Activated CD4-positive, CD25-positive, alpha-beta regulatory T cell treated with anti-CD3 and anti-CD28 coated beads, Interleukin-2, amount 50 U/mL, for 72 hours (primary cell): Measurements from ENCODE around the gene MESP1.

Experiments used
- DNase-seq: peaks from one replicate; pipeline ENCODE4 v3.0.0; 2021

The MESP1 gene

DNA sequence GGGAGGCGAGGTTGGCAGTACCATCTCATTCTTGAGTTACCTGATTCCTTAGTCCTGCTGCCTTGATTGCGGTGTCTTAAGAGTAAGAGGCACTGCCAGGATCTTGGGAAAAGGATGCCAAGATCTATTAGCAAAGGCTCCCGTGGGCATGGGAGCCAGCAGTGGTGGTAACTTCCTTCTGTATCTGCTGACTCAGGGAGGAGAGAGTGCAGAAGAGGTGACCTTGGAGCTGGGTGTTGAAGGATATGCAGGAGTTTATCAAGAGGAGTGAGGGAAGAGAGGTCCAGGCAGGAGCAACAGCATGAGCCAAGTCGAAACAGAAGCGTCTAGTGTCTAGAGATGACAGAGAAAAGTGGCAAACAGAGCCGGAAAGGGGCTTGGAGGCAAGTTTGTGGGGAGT, 29.6 kb upstream of the MESP1 start:
- DNase-seq: no peak

DNA sequence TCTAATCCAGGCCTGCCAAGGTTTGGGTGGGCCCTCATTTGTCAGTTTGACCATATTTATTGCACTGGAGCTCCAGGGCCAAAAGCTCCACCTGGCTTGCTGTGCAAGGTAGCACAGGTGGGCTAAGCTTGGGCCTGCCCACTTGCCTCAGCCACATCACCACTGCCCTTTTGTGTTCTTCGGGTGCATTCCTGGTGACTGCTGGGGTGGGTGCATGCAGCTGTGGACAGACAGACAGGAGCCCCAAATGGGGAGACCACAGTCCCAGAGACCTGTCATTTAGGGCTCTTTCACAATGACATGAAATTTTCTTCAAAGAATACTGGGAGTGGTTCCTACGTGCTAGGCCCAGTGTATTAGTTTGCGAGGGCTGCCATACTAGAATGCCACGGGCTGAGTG, 27.8 kb upstream of the MESP1 start:
- DNase-seq: no peak

DNA sequence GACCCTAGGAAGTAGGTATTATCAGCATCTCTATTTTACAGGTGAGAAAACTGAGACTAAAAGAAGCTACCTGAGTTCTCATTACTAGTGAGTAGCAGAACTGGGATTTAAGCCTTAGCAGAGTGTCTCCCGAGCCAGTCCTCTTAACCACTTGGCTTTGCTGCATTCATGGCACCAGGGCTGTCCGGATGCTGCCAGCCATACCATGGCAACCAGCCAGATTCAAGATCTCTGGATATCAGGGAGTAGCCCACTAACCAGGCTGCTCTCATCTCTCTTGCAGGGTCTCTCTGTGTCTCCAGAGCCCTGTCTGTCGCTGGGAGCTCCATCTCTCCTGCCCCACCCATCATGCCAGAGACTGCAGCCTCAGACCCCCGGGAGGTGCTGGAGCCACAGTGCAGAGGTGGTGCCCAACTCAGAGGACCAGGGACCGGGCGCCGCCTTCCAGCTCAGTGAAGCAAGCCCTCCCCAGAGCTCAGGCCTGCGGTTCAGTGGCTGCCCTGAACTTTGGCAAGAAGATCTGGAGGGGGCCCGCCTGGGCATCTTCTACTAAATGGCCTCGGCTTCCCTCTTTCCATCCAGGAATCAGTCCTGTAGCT, 26.8 kb upstream of the MESP1 start:
- DNase-seq: no peak

DNA sequence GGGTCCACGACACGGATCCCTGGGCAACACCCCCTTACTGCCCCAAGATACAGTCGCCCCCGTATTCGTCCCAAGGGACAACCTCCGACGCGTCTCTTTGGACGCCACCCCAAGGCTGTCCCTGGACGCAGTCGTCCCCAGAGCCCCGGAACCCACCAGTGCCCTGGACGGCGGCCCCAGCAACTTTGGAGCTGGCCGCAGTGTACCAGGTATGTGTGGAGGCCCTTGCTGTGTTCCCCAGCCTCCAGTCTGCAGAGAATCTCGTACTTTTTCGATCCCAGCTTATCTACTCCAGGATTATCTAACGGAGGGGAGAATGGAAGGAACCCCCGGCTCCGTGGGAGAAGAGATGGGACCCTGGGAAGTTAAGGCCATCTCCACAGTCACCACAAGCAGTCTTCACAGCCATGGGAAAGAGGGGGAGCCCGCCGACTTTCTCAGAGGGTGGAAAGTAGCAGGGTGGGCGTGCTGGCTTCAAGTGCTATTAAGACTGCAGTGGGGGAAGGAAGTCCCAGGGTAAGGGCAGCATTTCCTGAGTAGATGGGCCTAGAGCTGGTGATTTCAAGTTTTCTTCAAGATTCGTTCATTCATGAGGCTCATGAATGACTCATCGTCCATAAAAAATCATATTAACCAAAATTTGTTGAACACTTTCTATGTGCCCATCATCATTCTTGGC, 26.2 kb upstream of the MESP1 start:
- DNase-seq: no peak

DNA sequence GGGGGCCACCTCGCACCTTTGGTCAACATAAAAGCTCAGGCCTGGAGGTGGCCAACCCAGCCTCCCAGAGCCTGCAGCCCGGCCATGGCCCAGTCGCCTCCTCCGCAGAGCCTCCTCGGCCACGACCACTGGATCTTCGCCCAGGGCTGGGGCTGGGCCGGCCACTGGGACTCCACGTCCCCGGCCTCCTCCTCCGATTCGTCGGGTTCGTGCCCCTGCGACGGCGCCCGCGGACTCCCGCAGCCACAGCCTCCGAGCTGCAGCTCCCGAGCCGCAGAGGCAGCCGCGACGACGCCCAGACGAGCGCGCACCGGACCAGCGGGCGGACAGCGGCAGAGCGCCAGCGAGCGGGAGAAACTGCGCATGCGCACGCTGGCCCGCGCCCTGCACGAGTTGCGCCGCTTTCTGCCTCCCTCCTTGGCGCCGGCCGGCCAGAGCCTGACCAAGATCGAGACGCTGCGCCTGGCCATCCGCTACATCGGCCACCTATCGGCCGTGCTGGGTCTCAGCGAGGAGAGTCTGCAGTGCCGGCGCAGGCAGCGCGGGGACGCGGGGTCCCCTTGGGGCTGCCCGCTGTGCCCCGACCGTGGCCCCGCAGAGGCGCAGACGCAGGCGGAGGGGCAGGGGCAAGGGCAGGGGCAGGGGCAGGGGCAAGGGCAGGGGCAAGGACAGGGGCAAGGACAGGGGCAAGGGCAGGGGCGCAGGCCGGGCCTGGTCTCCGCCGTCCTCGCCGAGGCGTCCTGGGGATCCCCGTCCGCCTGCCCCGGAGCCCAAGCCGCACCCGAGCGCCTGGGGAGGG, 25.4 kb upstream of the MESP1 start, which contains the start of gene MESP2:
Gene MESP2 (plus strand): TSS at position 59 of the 799 bp plus-strand sequence. CDS start 26 bp downstream, at position 85.
- peak; percentile 73 for DNase-seq

DNA sequence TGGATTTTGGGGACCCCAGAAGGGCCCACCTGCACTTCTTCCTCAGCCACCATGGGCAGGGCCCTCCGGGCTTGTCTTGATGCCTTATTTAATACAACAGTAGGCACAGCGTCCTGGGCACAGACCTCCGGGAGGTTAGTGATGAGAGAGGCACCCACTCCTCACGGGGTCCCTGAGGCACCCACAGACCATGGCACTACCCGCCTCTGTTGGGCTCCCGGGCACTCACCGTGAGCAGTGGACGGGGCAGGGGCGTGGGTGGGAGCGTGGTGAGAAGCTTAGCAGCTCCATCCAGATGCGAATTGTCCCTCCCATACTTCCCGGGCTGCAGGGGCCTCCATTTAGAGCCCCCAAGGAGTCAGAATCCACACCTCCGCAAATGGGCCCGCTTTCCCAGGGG, 24.8 kb upstream of the MESP1 start:
- DNase-seq: no peak

DNA sequence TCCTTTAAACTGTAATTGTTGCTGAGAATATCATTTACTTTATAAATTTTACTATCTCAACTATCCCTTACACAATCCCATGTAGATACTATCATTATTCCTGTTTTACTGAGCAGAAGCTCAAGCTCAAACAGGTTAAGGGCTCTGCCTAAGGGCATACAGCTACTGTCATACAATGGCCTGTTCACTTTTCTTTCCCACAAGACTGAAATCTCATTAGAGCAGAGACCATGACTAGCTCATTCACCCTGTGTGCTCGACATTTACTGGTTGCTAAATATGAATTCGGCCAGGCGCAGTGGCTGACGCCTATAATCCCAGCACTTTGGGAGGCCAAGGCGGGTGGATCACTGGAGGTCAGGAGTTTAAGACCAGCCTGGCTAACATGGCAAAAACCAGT, 23.4 kb upstream of the MESP1 start:
- no peak for DNase-seq

DNA sequence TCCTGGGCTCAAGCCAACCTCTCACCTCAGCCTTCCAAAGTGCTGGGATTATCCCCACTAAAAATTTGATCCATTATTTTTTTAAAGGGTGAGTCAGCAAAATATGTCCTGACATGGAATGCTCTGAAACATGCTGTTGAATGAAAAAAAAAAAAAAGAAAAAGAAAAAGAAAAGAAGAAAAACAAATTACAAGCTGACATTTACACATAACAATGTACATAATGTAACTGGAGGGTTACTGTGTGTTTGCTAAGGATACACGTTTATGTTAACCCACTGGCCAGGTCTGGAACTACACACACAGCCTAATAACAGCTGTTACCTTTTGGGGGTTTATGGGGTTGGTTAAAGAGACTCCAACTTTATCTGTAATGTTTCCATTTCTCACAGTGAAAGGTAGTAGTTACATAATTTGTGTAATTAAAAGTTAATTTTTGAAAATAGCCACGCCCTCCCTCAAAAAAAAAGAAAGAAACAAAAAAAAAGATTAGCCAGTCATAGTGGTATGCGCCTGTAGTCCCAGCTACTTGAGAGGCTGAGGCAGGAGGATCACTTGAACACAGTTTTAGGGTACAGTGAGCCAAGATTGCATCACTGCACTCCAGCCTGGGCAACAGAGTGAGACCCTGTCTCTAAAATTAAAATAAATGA, 22.0 kb upstream of the MESP1 start:
- no peak for DNase-seq

DNA sequence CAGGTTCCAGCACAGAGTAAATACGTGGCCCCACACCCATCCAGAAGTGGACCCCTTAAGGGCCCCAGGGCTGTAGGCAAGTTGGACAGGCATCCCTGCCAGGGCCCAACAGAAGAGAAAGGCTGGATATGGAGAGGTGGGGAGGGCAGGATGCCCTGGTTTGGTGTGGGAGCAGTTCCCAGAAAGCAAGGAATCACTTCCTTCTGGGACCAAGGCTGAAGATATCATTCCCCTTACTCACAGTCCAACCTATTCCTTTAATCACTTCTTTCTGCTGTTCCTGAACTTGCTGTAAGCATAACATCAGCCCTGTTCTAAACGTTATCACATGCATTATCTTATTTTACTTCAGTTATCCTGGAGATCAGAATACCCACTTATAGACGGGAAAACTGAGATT, 19.0 kb upstream of the MESP1 start:
- no peak for DNase-seq

DNA sequence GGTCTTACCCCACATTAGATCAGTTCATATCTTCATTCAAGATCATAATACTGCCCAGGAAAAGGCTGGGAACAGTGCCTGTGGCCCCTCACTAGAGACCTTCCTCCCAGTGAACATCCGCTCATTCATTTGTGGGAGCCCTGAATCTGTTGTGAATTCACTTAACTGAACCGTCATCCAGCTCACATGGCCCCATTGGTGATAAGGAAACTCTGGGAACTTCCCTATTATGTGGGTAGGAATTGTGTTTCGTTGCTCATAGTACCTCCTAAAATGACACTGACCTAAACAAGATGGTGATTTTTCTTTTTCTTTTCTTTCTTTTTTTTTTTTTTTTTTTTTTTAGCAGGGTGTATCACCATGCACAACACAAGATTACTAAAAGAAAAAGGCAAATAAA, 18.3 kb upstream of the MESP1 start:
- DNase-seq: no peak

DNA sequence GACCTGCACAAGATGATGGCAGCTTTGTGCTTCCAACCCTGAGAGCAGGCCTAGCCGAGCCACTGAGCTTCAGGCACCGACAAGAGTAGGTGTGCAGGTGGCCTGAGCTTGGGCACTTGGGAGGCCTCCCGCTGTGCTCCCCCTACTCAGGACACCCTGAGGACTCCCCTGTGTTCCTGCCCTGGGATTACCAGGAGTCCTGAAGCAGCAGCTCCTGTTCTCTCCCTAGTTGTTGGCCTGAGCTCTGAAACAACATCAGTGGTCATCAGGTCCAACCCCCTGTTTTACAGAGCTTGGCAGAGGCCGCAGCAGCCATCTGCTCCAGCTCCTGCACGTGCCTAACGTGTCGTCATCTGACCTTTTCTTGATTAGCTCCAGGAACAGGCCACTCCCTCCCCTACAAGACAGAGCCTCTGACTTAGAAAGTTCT, 17.0 kb upstream of the MESP1 start:
- DNase-seq: no peak

DNA sequence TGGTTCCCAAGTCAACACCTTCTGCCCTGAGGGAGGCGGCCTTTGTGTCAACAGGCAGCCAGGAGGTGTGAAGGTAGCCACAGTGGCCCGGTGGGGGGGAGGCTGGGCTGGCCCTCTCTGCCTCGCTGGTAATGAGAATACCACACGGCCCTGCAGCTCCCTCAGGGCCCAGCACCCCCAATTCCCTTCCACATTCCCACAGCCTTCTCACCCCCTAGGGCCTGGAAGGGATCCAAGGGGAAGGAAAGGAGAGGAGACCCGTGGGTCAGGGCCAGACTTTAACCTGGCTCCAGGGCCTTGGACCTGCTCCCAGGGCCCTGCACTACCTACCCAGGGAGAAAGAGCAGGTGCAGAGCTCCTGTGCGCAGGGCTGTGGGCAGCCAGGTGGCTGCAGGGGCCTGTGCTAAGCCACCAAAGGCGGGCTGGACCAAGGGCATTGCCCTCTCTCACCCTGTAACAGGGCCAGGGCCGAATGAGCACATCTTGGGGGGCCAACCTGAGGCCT, 16.4 kb upstream of the MESP1 start:
- DNase-seq: no peak

DNA sequence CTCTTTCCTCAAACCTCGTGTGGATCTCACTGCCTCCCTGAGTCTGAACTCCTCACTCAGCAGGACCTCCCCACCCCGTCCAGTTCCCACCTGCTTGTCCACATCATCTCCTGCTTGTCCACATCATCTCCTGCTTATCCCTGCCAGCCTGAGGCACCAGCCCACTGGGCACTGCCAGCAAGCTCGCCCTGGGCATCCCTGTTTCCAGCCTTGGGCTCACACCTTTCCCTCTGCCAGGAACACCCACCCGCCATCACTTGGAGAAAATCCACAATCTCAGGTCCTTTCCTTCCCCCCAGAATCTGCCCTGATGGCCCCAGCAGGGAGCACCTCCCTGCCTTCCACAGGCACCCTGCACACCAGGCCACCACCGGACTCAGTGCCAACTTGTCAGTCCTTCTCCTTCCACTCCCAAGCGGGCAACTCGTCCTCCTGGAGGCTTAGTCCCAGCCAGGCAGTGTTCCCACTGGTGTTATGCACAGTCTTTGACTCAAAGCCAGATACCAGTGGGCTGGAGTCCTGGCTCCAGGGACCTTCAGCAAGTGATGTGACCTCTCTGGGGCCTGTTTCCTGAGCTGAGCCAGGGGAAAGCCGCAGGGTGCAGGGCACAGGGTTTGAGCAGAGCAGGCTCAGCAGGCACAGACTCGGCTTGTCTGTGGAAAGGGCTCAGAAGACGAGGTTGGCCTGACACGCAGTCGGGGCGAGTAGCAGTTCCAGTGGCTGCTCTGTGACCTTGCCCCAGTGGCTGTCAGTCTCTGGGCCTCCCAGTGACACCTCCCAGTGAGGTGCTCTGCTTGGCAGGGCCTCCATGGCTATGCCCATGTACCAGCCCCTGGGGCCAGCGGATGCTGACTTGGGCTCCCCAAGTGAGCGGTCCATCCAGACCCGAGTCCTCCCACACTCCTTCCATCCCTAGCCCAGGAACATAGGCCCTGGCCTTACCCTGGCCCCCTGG, 15.6 kb upstream of the MESP1 start:
- DNase-seq: no peak

DNA sequence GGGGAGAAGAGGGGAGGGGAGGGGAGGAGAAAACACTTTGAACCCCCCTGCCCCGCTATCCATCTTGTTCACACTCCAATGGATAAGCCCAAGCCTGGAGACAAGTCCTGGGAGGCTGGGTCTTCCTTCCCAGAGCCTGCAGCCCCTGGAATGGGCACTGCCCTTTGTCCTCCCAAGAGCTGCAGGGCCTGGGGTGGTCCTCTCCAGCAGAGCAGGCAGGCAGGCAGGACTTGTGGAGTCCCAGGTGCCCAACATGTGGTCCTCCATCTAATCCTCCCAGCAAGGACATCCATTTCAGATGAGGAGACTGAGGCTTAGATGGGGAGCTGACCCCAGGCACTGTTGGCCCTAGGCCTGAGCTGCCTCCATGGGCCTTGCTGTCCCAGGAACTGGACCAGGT, 14.6 kb upstream of the MESP1 start:
- no peak for DNase-seq

DNA sequence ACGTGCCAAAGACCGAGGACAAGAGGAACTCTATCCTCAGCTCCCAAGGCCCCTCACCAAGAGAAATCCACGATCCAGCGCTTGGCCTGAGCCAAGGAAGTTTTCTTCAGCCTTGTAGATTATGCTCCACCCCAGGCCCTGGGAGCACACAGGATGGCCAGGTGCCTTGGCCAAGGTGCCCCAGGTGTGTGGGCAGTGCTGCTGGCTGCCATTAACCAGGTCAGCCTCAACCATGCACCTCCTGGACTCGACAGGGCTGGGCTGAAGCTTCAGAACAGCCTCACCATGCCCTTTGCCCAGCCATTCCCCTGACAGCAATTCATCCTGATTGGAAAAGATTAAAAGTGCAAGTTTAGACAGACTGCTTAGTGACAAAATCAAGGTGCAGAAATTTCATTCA, 10.9 kb upstream of the MESP1 start:
- no peak for DNase-seq

DNA sequence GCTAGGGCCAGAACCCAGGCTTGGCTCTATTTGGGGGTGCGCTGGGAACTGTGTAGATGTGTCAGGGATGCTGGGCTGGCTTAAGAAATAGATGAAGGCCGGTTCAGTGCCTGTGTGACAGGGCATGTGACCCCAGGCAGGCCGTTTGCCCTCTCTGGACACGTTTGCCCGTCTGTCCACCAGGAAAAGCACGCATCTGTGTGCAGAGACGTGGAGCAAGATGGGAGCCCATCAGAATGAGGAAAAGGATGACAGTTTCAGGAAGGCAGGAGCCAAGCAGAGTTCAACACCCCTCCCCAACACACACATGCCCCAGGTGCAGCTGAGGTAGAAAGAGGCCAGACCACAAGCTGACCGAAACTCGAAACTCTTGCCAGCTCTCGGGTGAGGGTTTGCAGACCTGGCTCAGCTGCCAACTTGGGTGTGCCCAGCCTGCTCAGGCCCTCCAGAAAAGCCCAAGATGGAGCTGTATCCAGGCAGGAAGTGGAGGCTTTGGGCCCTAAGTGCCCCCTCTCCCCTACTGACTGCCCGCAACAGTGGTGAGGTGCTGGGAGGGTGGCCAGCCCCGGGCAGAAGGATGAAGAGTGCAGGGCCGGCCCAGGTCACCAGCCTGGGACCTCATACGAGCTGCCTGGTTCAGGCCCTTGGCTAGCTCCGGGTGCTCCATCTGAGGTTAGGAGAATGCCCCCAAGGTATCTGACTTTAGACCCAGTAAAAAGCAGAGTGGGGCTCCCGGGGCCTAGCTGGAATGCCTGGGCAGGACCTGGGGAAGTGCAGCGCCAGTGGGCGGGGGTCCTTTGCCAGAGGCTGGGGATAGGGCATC, 10.2 kb upstream of the MESP1 start:
- DNase-seq: no peak

DNA sequence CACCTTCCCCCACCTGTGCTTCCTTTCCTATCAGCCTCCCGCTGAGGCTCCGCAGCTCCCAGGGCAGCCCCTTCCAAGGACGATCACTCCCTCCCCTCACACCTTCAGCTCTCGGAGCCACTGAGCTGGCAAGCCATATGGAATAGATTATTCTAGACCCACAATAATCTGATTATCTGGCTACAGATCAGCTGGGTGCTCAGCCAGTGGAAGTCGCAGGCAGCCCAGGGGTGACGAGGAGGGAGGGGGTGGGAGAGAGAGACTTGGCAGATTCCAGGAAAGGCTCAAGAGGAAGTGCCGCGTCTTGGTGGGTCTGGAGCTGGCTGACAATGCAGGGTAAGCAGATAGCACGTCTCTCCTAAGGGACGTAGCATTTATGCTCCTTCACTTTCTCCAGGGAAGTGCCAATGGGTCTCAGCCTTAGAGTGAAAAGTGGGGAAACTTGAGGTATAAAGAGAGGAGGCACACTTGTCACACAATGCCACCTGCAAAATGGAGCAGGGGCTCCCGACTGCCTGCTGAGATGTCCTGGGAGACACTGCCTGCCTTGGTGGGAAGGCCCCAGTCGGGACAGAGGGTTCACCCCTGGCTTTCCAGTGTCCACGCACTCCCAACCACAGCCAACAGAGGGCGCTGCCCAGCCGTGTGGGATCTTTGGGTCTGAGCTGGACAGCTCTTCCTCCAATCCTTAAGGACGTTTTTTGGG, 9.4 kb upstream of the MESP1 start:
- DNase-seq: peak; percentile 79

DNA sequence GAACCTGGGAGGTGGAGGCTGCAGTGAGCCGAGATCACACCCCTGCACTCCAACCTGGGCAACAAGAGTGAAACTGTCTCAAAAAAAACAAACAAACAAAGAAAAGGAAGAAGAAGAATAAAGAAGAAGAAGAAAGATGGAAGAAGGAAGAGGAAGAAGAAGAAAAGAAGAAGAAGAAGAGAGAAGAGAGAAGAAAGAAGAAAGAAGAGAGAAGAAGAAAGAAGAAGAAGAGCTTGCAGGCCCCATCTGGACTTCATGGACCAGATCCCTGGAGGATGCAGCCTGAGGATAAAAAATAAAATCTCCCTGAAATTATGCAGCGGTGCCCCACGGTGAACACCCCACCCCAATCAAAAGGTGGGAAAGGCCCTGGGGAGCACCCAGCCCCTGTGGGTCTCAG, 8.8 kb upstream of the MESP1 start:
- no peak for DNase-seq

DNA sequence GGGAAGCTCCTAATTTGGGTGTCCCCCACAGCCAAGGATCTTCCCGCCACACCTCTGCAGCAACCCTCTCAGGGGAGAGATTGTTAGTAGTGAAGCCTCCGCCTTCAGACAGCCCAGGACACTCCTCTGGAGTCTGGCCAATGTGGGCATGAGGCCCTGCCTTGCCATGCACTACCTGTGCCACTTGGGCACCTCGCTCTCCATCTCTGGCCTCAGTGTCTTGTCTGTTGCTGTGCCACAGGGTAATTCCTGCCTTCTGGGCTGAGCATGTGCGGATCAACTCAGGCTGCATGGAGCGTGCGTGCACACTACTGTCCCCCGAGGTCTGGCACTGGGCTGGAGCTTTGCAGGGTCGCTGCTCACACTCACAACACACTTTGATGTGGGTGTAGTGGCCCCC, 7.9 kb upstream of the MESP1 start:
- no peak for DNase-seq

DNA sequence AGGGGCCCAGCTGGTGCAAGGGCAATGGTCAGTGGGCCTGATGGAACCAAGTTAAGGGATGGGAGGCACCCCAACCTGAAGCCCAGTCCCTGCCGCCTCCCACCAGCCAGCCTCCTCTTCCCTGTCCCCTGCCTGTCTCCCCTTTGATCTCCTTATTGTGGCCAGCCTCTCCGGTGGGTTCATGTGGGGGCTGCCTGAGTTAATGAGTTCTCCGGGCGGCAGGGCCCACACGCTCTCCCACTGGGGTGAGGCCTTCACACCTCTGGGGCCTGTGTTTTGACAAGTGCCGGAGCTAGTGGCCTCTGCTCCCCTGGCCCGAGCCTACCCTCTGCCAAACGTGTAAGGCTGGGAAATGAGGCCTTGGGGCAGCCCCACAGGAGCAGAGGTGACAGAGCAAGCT, 7.2 kb upstream of the MESP1 start:
- DNase-seq: no peak

DNA sequence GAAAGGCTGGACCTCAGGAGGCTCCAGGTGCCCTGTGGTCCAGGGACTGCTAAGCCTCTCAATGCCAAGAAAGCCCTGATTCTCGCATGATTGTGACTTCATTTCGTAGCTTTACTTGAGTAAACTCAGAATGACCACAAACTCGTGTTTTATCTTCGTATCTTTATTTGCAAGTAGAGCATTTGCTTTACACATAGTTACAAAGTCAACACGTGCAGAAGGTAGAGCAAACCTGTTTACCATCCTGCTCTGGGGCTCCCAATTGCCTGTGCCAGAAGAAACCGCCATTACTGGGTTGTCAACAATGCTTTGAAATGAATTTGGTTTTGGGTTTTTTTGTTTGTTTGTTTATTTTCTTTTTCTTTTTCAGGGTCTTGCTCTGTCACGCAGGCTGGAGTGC, 5.8 kb upstream of the MESP1 start:
- DNase-seq: no peak
